ENCODE results near the gene ARHGEF1. TPM values are rescaled to one million over a fixed set of nuclear protein-coding genes. Genes with fewer than 3 reads are reported as not detected.

The ARHGEF1 gene
- total and polyA plus RNA-seq, 2 donors (not counting 1 experiment from before 2014, with no cell fraction given): 21.6 to 23.9 TPM

GRCh38 chr19:41876847-41877832, 5.8 kb upstream of the ARHGEF1 start, which contains the start of gene CD79A:
Gene CD79A, plus strand, starts transcription at chr19:41877279. Its CDS starts 26 bp downstream, at chr19:41877305.
- Histone ChIP-seq H3K4me3 (replicated peaks in 1 of 4; ENCODE audit: control extremely low read depth in 1 of 4, insufficient read depth in 1 of 4, low read depth in 3 of 4, low read length in 4 of 4) (no peak within 1 kb of the TSS), H2AFZ (ENCODE audit: low read length) (no peak within 1 kb of the TSS), H3K4me1 (ENCODE audit: control insufficient read depth, extremely low read depth, insufficient read depth, low read length) (no peaks in the 10 kb centered on the region), H4K20me1 (ENCODE audit: control insufficient read depth, extremely low read depth, insufficient read depth, low read length) (peaks cover 3% of the 10 kb centered on the region), H3K27me3 (ENCODE audit: control insufficient read depth, insufficient read depth, low read length) (peaks cover 4% of the 10 kb centered on the region), H3K9ac (ENCODE audit: insufficient read depth, low read length) (no peak within 1 kb of the TSS), H3K79me2 (ENCODE audit: control insufficient read depth, insufficient read depth, low read length) (no peaks in the 10 kb centered on the region), H3K27ac (ENCODE audit: insufficient read depth, low read length) (no peak within 1 kb of the TSS), H3K36me3 (ENCODE audit: control insufficient read depth, insufficient read depth, low read length) (peaks cover under 1% of the 10 kb centered on the region), H3K9me3 (ENCODE audit: control insufficient read depth, insufficient read depth, low read depth, low read length) (no peaks in the 10 kb centered on the region), H3K4me2 (ENCODE audit: extremely low read depth, insufficient read depth, low read length) (no peak within 1 kb of the TSS)
- no peak for TF ChIP-seq EZH2 (IDR thresholded peaks at IDR 0.05; ENCODE audit: low read length, missing control alignments)
- TF ChIP-seq, protein P1, sequence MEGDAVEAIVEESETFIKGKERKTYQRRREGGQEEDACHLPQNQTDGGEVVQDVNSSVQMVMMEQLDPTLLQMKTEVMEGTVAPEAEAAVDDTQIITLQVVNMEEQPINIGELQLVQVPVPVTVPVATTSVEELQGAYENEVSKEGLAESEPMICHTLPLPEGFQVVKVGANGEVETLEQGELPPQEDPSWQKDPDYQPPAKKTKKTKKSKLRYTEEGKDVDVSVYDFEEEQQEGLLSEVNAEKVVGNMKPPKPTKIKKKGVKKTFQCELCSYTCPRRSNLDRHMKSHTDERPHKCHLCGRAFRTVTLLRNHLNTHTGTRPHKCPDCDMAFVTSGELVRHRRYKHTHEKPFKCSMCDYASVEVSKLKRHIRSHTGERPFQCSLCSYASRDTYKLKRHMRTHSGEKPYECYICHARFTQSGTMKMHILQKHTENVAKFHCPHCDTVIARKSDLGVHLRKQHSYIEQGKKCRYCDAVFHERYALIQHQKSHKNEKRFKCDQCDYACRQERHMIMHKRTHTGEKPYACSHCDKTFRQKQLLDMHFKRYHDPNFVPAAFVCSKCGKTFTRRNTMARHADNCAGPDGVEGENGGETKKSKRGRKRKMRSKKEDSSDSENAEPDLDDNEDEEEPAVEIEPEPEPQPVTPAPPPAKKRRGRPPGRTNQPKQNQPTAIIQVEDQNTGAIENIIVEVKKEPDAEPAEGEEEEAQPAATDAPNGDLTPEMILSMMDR (conservative IDR thresholded peaks at IDR 0.05 in 1 of 2, IDR thresholded peaks at IDR 0.05 in 1 of 2; ENCODE audit: low read depth in 1 of 2, low read length in 2 of 2): no peak
- no peak for DNase-seq (ENCODE audit: low read depth in 2 of 2)

GRCh38 chr19:41877916-41878905, 4.8 kb upstream of the ARHGEF1 start:
- no peak overlapping the region for H3K9ac ChIP-seq (ENCODE audit: insufficient read depth, low read length)
- peaks cover 4% of the 10 kb centered on the region for H3K27me3 ChIP-seq (ENCODE audit: control insufficient read depth, insufficient read depth, low read length)
- H2AFZ ChIP-seq (ENCODE audit: low read length): no peak overlapping the region
- DNase-seq (ENCODE audit: low read depth in 2 of 2): no peak
- H3K4me1 ChIP-seq (ENCODE audit: control insufficient read depth, extremely low read depth, insufficient read depth, low read length): no peaks in the 10 kb centered on the region
- H3K36me3 ChIP-seq (ENCODE audit: control insufficient read depth, insufficient read depth, low read length): no peaks in the 10 kb centered on the region
- no peaks in the 10 kb centered on the region for H3K79me2 ChIP-seq (ENCODE audit: control insufficient read depth, insufficient read depth, low read length)
- no peaks in the 10 kb centered on the region for H3K9me3 ChIP-seq (ENCODE audit: control insufficient read depth, insufficient read depth, low read depth, low read length)
- TF ChIP-seq EZH2 (IDR thresholded peaks at IDR 0.05; ENCODE audit: low read length, missing control alignments): no peak
- TF ChIP-seq, protein P1 (conservative IDR thresholded peaks at IDR 0.05 in 1 of 2, IDR thresholded peaks at IDR 0.05 in 1 of 2; ENCODE audit: low read depth in 1 of 2, low read length in 2 of 2): no peak
- H3K4me3 ChIP-seq (replicated peaks in 1 of 4; ENCODE audit: control extremely low read depth in 1 of 4, insufficient read depth in 1 of 4, low read depth in 3 of 4, low read length in 4 of 4): no peak overlapping the region
- no peak overlapping the region for H3K27ac ChIP-seq (ENCODE audit: insufficient read depth, low read length)
- H4K20me1 ChIP-seq (ENCODE audit: control insufficient read depth, extremely low read depth, insufficient read depth, low read length): no peaks in the 10 kb centered on the region
- H3K4me2 ChIP-seq (ENCODE audit: extremely low read depth, insufficient read depth, low read length): no peak overlapping the region
